Endodermal cell (in vitro differentiated cells): ENCODE data around the gene TP53. TPM values are rescaled to one million over a fixed set of nuclear protein-coding genes. Genes with fewer than 3 reads are reported as not detected.

Experiments used
- DNase-seq: peaks from one replicate; pipeline ENCODE4 v3.0.0-alpha.2; 2017
- H3K27ac ChIP-seq: 2 replicates; pipeline ENCODE4 v1.5.1; 2013; ENCODE audit warnings: mild to moderate bottlenecking, low read depth, low read length, moderate library complexity
- H3K27me3 ChIP-seq: 2 replicates; pipeline ENCODE4 v1.6.1; 2013; ENCODE audit warnings: mild to moderate bottlenecking, low read length, moderate library complexity; ENCODE audit not compliant: insufficient read depth, control insufficient read depth, poor library complexity, severe bottlenecking
- H3K36me3 ChIP-seq: 2 replicates; pipeline ENCODE4 v1.7.0; 2013; ENCODE audit warnings: mild to moderate bottlenecking, low read length, moderate library complexity; ENCODE audit not compliant: control insufficient read depth, insufficient read depth
- H3K4me1 ChIP-seq: one replicate; pipeline ENCODE4 v1.7.0; 2013; ENCODE audit warnings: low read length; ENCODE audit not compliant: control insufficient read depth, insufficient read depth
- H3K4me3 ChIP-seq: 2 replicates; pipeline ENCODE4 v1.5.1; 2013; ENCODE audit warnings: mild to moderate bottlenecking, low read length, moderate library complexity
- H3K9ac ChIP-seq: 2 replicates; pipeline ENCODE4 v1.6.1; 2013; ENCODE audit warnings: mild to moderate bottlenecking, low read length, moderate library complexity; ENCODE audit not compliant: poor library complexity, severe bottlenecking; ENCODE audit errors: extremely low read depth
- H3K9me3 ChIP-seq: 2 replicates; pipeline ENCODE4 v1.6.1; 2013; ENCODE audit warnings: mild to moderate bottlenecking, low read length, moderate library complexity; ENCODE audit not compliant: control insufficient read depth
- H3K27ac Mint-ChIP-seq: 2 replicates; pipeline ENCODE4 v1.8.0; 2020; ENCODE audit warnings: mixed read lengths
- H3K27me3 Mint-ChIP-seq: 2 replicates; pipeline ENCODE4 v1.8.0; 2021; ENCODE audit warnings: mild to moderate bottlenecking, mixed read lengths; ENCODE audit not compliant: insufficient read depth
- H3K36me3 Mint-ChIP-seq: 2 replicates; pipeline ENCODE4 v1.8.0; 2020; ENCODE audit warnings: low read depth, mixed read lengths
- H3K4me1 Mint-ChIP-seq: 2 replicates; pipeline ENCODE4 v1.8.0; 2020; ENCODE audit warnings: mixed read lengths
- H3K4me3 Mint-ChIP-seq: 2 replicates; pipeline ENCODE4 v1.8.0; 2020; ENCODE audit warnings: mild to moderate bottlenecking, moderate library complexity, mixed read lengths
- H3K9me3 Mint-ChIP-seq: 2 replicates; pipeline ENCODE4 v1.8.0; 2020; ENCODE audit warnings: mild to moderate bottlenecking, mixed read lengths
- CTCF ChIP-seq: fragments of 200-600 bp; sonication (generic); conservative IDR thresholded peaks from 2 replicates; pipeline ENCODE4 v1.5.0; 2021; ENCODE audit warnings: antibody characterized with exemption, mild to moderate bottlenecking
- WGBS, 2 experiments: methylation state at CpG; one replicate each; pipeline versions ENCODE4 v1.1.5 to v1.1.7; 2013; ENCODE audit warnings: missing lambda C conversion rate in 2 of 2, mixed read lengths in 1 of 2; ENCODE audit not compliant: insufficient coverage in 1 of 2, insufficient read length in 1 of 2; 5-methylcytosine and 5-hydroxymethylcytosine counted together
- total RNA-seq, 2 donors: library from RNA; stranded (reverse); fragmentation: NEBNext Ultra II Directional in 1 of 2; extraction: Animal tissue kit (Norgen Biotek cat#: 25700) in 1 of 2; gene quantifications; 2 replicates in 1 of 2; 3 replicates in 1 of 2; pipeline ENCODE4 v1.2.1, GENCODE V29; 2021

TP53 gene
- total RNA-seq, 2 donors from 2014 or later, result 113 to 130 TPM

- Mint-ChIP-seq H3K4me3 (no peak overlapping the region), H3K27ac (no peak overlapping the region), H3K9me3 (no peaks in the 10 kb centered on the region), H3K36me3 (no peaks in the 10 kb centered on the region), H3K4me1 (peaks cover 17% of the 10 kb centered on the region), H3K27me3 (peaks cover 38% of the 10 kb centered on the region)
- Histone ChIP-seq H3K9me3 (no peaks in the 10 kb centered on the region), H3K4me3 (no peak overlapping the region), H3K36me3 (no peaks in the 10 kb centered on the region), H3K9ac (no peak overlapping the region), H3K27me3 (peaks cover 26% of the 10 kb centered on the region), H3K27ac (no peak overlapping the region), H3K4me1 (no peaks in the 10 kb centered on the region)
- WGBS, 2 experiments, result 93 to 96% methylated on average over 14 to 17 of the region's 17 CpGs
- no peak for DNase-seq
- TF ChIP-seq CTCF, result no peak
Measured at GRCh38 chr17:7655541-7655840, 31.8 kb downstream of the TP53 start.

- no peaks in the 10 kb centered on the region for H3K9me3 ChIP-seq
- peaks cover 29% of the 10 kb centered on the region for H3K27me3 ChIP-seq
- H3K9ac ChIP-seq, result no peak overlapping the region
- no peak overlapping the region for H3K27ac Mint-ChIP-seq
- no peak for TF ChIP-seq CTCF
- DNase-seq, result no peak
- no peak overlapping the region for H3K4me3 Mint-ChIP-seq
- H3K36me3 Mint-ChIP-seq, result no peaks in the 10 kb centered on the region
- peaks cover 42% of the 10 kb centered on the region for H3K27me3 Mint-ChIP-seq
- H3K4me1 ChIP-seq, result no peaks in the 10 kb centered on the region
- no peaks in the 10 kb centered on the region for H3K36me3 ChIP-seq
- 89% methylated on average over 15 of the region's 16 CpGs; no CpG with 5 or more reads in 1 of the 2 experiments for WGBS, 2 experiments
- H3K9me3 Mint-ChIP-seq, result no peaks in the 10 kb centered on the region
- H3K27ac ChIP-seq, result no peak overlapping the region
- peaks cover 22% of the 10 kb centered on the region for H3K4me1 Mint-ChIP-seq
- no peak overlapping the region for H3K4me3 ChIP-seq
Measured at GRCh38 chr17:7654832-7655540, 32.3 kb downstream of the TP53 start.

GRCh38 chr17:7652388-7653356, 34.6 kb downstream of the TP53 start:
- no peaks in the 10 kb centered on the region for H3K36me3 Mint-ChIP-seq
- peak overlapping the region; percentile 61 for H3K4me3 Mint-ChIP-seq
- H3K27ac Mint-ChIP-seq, result no peak overlapping the region
- H3K27me3 Mint-ChIP-seq, result peaks cover 50% of the 10 kb centered on the region
- Histone ChIP-seq H3K36me3 (no peaks in the 10 kb centered on the region), H3K9me3 (no peaks in the 10 kb centered on the region), H3K9ac (no peak overlapping the region), H3K4me3 (no peak overlapping the region), H3K4me1 (no peaks in the 10 kb centered on the region), H3K27me3 (peaks cover 31% of the 10 kb centered on the region), H3K27ac (no peak overlapping the region)
- no peaks in the 10 kb centered on the region for H3K9me3 Mint-ChIP-seq
- no peak for DNase-seq
- WGBS, 2 experiments, result 87 to 89% methylated on average over 10 to 12 of the region's 12 CpGs
- H3K4me1 Mint-ChIP-seq, result peaks cover 24% of the 10 kb centered on the region
- TF ChIP-seq CTCF, result no peak
